IPS-18c (cell line): ENCODE measurements around the gene RIN1.
"Not testable (repeated sequence)": the region's sequence is repeated elsewhere in the genome, so short reads cannot be mapped to it uniquely, and the experiment has no call there.

ENCODE experiments used
- H3K4me3 ChIP-seq: 2 replicates; pipeline ENCODE4 v1.7.0; 2013; ENCODE audit warnings: low read depth, mild to moderate bottlenecking, low read length, moderate library complexity; ENCODE audit not compliant: insufficient read depth
- H3K9me3 ChIP-seq: one replicate; pipeline ENCODE4 v1.6.1; 2013; ENCODE audit warnings: mild to moderate bottlenecking, low read length, moderate library complexity; ENCODE audit not compliant: control insufficient read depth, insufficient read depth

RIN1 gene

GRCh38 chr11:66314561-66315497 is 21.4 kb downstream of the RIN1 start:
- Histone ChIP-seq H3K9me3 (no peaks in the 10 kb centered on the region), H3K4me3 (no peak overlapping the region)

DNA sequence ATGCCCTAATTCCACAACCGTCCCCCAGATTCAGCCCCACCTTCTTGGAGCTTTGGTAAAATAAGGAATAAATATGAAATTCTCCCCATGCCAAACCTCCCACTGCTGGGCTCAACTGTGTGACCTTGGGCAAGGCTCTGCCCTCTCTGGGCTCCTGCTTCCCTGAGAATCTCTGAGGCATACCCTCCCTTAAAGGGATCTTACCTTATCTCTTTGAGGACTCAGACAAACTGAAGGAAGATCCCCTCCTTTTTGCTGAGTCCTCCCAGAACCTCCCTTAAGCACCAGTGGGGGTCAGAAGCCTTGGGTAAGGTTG is 22.1 kb downstream of the RIN1 start:
- H3K4me3 ChIP-seq: no peak overlapping the region

GRCh38 chr11:66313321-66314185 is 22.7 kb downstream of the RIN1 start:
- H3K4me3 ChIP-seq: peak overlapping the region; percentile 46
- H3K9me3 ChIP-seq: no peaks in the 10 kb centered on the region

More for the DNA sequence above, 22.1 kb downstream of the RIN1 start:
- H3K9me3 ChIP-seq: no peaks in the 10 kb centered on the region

- H3K9me3 ChIP-seq: no peaks in the 10 kb centered on the region
- peak overlapping the region; percentile 78 for H3K4me3 ChIP-seq
These were observed 23.5 kb downstream of the RIN1 start for GRCh38 chr11:66312549-66313320.

DNA sequence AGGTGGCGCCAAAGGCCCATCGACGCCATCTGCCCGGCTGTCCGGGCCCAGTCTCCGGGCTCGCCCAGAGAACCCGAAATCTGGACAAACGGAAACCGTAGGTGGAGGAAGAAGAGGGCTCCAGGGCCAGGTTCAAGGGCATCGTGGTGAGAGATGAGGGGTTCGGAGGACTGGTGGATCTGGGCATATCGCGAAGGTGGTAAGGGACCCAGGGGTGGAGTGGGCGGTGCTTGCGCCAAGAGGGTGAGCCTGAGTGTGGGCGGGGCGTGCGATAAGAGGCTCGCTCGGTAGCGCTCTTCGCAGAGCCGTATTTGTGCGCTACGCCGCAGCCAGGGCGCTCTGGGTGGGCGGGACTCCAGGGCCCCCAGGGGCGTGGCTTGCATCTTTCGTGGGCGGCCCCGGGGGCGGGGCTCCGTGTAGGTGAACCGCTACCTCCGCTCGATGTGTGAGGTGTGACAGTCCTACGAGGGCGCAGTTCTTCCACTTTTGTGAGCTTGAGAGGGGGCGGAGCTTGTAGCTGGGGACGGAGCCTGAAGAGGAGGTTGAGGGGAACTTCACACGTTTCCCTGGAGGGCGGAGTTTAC is 24.2 kb downstream of the RIN1 start:
- peak overlapping the region; percentile 78 for H3K4me3 ChIP-seq

DNA sequence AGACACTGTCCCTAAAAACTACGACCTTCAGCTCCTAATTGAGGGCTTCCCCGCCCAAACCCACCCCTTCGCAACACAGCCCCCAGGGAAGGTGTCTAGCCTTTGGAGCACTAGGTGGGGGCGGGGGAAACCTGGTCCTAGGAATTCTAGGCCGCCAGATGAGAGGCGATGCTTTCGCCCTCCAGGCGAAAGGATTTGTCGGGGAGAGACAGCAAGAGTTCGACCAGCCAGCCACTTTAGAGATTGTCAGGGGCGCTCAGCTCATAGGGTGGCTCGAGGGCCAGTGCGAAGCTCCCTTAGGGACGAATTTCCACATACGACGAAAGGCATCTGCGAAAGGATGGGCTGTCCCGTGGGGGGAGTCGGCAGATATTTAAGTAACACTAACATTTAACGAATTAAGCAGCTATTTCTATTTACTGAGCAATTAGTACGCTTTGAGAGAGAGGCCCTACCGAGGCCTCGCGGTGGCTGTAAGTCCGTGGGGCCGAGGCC is 24.7 kb downstream of the RIN1 start:
- no peaks in the 10 kb centered on the region for H3K9me3 ChIP-seq
- H3K4me3 ChIP-seq: peak overlapping the region; percentile 78

More for the DNA sequence above, 24.2 kb downstream of the RIN1 start:
- no peaks in the 10 kb centered on the region for H3K9me3 ChIP-seq

- not testable (repeated sequence) for H3K4me3 ChIP-seq, H3K9me3 ChIP-seq
These were observed 25.3 kb downstream of the RIN1 start for GRCh38 chr11:66310803-66311440.

DNA sequence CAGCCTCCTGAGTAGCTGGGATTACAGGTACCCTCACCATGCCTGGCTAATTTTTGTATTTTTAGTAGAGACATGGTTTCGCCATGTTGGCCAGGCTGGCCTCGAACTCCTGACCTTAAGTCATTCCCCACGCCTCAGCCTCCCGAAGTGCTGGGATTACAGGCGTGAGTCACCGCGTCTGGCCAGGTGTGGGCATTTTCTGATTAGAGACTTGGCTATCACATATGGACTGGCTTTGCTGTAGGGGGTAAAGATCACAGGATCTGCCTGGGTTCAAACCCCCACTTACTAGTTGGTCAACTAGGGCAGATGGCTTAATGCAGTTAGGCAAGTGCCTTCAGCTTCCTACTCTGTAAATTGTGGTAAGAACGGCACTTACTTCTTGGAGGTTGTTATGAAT is 25.9 kb downstream of the RIN1 start:
- Histone ChIP-seq H3K4me3 (no peak overlapping the region), H3K9me3 (no peaks in the 10 kb centered on the region)

GRCh38 chr11:66309475-66309874 is 26.8 kb downstream of the RIN1 start:
- H3K9me3 ChIP-seq: no peaks in the 10 kb centered on the region
- H3K4me3 ChIP-seq: no peak overlapping the region

DNA sequence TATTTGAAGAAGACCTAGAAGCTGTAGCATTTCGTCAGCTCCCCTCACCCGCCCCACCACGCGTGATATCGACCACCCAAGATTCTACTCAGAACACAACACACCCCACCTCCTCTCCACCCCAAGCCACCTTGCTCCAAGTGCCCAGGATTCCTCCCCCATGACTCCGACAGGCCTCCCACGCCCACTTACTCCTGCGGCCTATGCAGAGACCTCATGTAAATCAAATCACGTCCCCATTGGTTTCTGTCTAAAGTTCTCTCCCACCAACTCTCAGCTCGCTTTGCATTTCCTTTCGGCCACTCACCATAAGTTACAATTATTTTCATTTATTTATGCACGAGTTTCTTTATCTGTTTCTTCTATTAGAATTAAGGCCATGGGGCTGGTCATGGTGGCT is 33.6 kb downstream of the RIN1 start:
- Histone ChIP-seq H3K9me3 (no peaks in the 10 kb centered on the region), H3K4me3 (no peak overlapping the region)

DNA sequence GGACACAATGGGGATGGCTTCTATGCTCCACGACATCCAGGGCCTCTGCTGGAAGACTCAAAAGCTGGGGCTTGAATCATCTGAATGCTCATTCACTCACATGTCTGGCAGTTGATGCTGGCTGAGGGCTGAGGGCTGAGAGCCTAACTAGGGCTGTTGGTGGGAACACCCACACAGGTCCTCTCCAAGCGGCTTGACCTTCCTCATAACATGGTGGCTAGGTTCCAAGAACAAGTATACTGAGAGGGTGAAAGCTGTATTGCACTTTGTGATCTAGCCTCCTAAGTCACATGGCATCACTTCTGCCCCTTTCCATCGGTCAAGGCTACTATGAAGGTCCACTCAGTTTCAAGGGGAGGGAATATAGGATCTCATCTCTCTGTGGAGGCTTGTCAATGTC is 37.0 kb downstream of the RIN1 start:
- no peak overlapping the region for H3K4me3 ChIP-seq
- H3K9me3 ChIP-seq: no peaks in the 10 kb centered on the region

GRCh38 chr11:66297610-66298009 is 38.6 kb downstream of the RIN1 start:
- Histone ChIP-seq H3K4me3 (no peak overlapping the region), H3K9me3 (no peaks in the 10 kb centered on the region)

GRCh38 chr11:66294626-66295620 is 41.3 kb downstream of the RIN1 start:
- no peaks in the 10 kb centered on the region for H3K9me3 ChIP-seq
- no peak overlapping the region for H3K4me3 ChIP-seq

DNA sequence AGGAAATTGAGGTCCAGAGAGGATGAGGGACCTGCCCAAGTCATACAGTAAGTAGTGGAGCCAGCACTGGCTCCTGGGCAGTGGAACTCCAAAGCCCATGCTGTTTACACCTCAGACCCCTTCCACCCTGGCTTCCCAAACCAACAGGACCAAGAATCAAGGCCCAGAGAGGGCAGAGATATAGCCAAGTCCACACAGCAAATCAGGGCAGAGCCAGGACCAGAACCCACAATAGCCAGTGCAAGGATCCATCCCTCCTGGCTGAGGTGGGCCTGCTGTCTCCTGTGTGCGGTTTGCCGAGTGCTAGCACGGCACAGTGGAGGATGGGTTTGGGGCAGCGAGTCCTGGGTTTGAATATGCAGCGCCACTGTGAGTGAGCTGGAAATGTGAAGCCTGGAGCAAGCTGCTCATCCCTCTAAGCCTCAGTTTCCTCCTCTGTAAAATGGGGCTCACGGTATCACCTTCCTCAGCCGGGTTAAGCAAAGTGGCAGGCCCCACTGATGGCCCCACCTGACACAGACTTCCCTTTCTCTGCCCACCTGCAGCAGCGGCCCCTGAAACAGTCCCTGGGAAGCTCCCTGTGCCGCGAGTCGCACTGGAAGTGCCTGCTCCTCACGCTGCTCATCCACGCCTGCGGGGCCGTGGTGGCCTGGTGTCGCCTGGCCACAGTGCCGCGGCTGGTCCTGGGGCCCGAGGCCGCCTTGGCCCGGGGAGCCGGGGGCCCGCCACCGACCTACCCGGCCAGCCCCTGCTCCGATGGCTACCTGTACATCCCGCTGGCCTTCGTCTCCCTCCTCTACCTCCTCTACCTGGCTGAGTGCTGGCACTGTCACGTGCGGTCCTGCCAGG is 42.2 kb downstream of the RIN1 start:
- H3K4me3 ChIP-seq: no peak overlapping the region

DNA sequence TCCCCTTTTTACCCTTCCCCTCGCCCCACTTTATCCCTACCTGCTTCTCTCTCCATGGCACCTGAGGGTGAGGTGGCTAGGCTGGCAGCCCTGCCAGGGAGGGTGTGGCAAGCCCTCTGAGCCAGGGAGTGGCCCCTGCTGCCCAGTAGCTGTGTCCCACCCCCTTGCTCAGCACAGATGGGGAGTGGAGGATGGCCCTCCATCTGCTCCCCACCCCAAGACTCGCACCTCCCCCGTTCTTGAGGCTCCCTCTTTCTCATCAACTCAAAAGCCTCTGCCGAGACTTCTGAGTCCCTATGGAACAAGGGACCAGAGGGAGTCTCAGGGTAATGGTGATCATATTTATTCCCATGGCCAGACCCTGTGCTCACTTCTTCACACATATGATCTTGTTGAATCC is 42.9 kb downstream of the RIN1 start:
- Histone ChIP-seq H3K9me3 (no peaks in the 10 kb centered on the region), H3K4me3 (no peak overlapping the region)

More for the DNA sequence above, 42.2 kb downstream of the RIN1 start:
- H3K9me3 ChIP-seq: no peaks in the 10 kb centered on the region
